ENCODE data around the gene TSNAXIP1.
A peak's percentile ranks its signal among the peaks of the same experiment; 100 is the strongest.
"Not testable (repeated sequence)": the region's sequence is repeated elsewhere in the genome, so short reads cannot be mapped to it uniquely, and the experiment has no call there.

The TSNAXIP1 gene

DNA sequence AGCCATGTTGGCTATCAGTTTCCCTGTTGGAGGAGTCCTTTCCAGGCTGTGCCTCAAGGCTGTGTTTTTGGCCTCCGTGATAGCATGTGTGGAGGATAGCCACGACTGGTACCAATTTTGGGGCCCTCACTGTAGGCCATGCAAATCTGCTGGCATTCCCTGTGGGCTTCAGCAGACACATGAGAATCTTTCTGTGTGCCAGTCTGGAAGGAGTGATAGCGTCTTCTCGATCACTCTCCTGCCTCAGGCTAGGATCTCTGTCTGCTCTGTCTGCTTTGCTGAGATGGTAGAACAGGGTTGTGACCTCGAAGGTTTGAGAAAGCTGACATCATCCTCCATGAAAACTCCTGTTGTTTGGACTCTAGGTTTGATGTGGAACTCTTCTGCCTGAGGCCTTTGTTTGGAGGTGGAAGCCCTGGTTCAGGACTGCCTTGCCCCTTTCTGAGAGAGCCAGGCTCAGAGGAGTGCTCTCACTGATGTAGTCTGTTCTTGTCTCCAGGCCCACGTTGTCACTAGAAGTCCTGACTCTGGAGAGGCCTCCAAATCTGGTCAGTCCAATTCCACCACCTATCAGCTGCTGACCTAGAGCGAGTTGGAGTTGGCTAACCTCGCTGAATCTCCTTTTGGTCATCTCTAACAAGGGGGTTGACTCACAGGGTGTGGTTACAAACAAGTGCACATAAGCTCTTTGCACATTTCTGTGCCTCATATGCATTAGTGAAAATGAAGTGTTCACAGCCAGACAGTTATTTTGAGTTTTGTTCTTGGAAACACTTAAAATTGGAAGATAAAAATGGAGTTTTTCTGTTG, 54.1 kb downstream of the TSNAXIP1 start:
- DNase-seq (ENCODE audit: low spot score), result no peak

DNA sequence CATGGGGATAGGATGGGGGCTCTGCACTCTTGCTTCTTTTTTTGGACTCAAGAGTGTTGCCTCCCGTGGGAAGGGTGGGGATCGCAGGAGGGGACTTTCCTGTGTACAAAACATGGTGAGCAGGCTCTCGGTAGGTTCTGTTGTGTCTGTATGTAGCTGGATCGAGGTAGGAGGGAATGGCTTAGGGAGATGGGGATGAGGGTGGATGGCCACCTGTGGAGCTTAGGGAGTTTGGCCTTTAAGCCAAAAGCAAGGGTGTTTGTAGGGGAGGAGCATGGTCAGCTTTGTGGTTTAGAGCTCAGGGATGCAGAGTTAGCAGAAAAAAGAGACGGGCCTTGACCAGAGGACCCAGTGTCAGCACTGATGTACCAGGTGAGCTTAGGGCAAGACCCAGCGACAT, 55.2 kb downstream of the TSNAXIP1 start:
- no peak for DNase-seq (ENCODE audit: low spot score)

DNA sequence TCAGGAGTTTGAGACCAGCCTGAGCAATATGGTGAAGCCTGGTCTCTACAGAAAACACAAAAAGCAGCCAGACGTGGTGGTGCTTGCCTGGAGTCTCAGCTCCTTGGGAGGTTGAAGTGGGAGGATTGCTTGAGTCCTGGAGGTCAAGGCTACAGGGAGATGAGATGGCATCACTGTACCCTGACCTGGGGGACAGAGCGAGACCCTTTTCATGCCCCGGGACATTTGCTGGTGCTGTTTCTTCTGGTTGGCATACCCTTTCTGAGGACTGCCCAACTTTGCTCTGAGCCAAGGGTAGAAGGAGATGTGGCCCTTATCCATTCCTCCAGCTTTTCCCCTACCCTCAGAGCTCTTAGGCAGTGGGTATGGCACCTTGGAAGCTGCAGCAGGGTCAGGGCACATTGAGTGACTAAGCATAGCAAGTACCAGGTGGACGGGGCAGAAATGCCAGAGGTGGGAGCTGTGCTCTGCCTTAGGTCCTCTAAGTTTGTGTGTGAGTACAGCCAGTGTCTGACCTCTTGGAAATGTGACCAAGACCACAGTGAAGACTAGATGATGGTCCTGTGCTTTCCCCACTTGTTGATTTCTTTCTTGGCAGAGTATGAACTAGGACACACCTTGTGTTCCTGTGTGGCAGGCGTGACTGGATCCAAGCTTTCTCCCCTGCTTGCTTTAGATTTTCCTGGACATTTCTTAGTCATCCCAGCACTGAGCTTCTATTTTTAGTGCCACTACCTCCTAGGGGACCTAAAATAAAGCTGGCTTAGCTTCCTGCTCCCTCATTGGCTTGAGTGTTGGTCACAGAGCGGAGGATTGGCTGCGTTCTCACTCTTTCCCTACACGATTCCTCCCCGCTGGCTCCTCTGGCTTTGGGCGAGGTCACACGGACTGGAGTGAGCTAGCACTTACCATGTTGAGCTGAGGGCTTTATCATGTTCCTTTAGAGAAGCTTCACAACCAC, 56.2 kb downstream of the TSNAXIP1 start:
- DNase-seq (ENCODE audit: low spot score), result peak; percentile 71

DNA sequence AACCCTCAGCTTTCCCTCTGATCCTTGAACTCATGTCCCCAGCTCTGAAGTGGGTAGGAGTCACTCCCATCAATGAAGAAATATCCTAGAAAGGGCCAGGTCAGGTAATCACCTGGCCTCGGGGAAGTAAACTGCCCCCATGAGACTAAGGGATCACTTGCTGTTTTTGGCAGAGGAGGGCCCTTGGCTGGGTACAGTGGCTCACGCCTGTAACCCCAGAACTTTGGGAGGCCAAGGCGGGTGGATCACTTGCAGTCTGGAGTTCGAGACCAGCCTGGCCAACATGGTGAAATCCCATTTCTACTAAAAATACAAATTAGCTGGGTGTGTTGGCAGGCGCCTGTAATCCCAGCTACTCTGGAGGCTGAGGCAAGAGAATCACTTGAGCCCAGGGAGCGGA, 57.4 kb downstream of the TSNAXIP1 start:
- not testable (repeated sequence) for DNase-seq (ENCODE audit: low spot score)

DNA sequence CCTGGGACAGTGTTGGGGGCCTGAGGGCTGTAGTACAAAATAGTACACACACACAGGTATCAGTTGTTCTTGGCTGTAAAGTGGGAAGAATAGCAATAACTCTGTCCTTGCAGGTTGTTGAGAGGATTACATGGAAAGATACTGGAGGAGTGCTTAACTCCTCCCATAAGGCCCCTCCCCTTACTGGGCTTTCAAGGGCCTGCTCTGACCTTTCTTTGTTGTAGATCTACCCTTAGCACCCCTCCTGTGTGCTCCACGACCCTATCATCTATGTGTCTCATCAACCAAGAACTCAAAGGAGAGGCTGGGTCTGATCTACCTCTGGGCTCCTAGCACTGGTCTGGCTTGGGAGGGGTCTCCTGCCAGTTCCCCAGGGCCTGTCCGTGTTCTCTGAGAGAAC, 57.9 kb downstream of the TSNAXIP1 start:
- DNase-seq (ENCODE audit: low spot score), result no peak

DNA sequence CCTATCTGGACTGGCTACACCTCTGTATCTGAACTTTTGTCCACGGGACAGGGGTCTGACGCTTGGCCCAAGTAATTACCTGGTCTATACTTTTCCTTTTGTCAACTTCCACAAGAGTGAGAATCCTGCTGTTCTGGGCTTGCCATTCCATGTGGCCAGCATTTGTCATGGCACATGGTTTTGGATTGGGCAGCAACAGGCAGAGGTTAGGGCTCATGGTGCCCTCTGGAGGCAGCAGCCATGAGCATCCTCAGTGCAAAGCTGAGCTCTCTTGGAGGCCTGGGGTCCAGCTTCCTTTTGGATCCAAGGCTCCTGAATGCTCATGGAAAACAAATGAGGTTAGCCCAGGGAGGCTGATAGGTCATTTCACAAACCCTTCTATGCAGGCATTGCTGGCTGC, 58.6 kb downstream of the TSNAXIP1 start:
- peak; percentile 71 for DNase-seq (ENCODE audit: low spot score)

DNA sequence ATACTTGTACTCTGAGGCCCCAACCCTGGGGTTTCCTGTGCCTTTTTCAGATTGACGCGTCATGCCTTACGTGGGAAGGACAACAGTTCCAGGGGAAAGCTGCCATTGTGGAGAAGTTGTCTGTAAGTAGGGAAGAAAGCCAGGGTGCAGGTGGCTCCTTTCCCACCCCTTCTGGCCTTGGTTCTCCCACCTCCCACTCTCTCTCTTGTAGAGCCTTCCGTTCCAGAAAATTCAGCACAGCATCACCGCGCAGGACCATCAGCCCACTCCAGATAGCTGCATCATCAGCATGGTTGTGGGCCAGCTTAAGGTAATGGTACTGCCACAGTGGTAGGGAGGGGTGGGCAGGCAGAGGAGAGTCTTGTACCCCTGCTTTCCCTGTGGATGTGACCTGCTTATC, 61.6 kb downstream of the TSNAXIP1 start:
- no peak for DNase-seq (ENCODE audit: low spot score)

DNA sequence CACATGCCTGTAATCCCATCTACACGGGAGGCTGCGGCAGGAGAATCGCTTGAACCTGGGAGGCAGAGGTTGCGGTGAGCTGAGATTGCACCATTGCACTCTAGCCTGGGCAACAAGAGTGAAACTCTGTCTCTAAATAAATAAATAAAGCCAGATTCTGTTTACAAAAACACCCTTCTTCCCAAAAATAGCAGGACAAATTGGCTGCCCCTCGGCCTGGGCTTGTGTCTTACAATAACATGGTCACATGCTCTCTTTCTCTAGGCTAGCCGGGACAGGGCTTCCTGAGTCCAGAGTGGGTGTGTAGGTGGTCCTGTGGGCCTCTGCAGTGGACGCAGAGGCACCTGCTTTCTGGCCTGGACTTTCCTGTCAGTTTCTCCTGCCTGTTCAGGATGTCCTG, 63.0 kb downstream of the TSNAXIP1 start:
- no peak for DNase-seq (ENCODE audit: low spot score)

DNA sequence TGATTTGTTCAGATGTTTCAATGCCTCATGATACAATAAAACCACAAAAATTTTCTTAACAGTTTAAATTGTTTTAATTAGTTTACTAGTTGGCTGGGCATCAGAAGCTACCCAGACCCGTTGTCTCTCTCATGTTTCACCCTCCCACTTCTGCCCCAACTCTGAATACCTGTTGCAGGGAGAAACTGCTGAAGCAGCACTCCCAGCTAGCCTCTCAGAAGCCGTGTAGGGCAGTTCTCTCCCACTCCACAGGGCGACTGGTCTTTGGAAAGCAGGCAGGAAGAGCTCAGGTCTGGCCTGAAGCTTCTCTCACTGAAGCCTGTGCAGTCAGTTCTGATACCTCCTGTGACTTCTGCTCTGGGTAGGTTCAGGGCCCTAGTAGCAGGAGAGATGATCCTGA, 64.6 kb downstream of the TSNAXIP1 start:
- DNase-seq (ENCODE audit: low spot score), result no peak

DNA sequence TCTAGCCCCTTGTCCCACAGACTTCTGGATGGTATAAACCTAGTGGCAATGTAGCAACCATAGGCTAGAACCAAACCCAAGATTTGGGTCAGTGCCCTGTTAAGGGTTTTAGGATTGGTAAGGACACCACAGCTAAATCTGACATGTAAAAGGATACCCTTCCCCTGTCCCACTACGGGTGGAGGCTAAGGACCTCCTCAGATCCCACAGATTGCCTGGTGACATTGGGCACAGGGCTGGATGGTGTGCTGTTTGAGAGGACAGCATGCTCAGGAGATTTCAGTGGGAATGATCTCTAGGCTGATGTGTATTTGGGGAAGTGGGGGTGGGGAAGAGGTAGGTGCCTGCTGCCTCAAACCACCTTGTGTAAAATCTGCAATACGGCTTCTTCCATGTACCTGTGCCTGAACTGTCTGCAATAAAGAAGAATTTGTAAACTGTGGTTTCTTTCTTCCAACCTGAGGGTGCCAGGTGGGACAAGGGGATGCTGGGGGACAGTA, 65.5 kb downstream of the TSNAXIP1 start:
- DNase-seq (ENCODE audit: low spot score), result no peak

DNA sequence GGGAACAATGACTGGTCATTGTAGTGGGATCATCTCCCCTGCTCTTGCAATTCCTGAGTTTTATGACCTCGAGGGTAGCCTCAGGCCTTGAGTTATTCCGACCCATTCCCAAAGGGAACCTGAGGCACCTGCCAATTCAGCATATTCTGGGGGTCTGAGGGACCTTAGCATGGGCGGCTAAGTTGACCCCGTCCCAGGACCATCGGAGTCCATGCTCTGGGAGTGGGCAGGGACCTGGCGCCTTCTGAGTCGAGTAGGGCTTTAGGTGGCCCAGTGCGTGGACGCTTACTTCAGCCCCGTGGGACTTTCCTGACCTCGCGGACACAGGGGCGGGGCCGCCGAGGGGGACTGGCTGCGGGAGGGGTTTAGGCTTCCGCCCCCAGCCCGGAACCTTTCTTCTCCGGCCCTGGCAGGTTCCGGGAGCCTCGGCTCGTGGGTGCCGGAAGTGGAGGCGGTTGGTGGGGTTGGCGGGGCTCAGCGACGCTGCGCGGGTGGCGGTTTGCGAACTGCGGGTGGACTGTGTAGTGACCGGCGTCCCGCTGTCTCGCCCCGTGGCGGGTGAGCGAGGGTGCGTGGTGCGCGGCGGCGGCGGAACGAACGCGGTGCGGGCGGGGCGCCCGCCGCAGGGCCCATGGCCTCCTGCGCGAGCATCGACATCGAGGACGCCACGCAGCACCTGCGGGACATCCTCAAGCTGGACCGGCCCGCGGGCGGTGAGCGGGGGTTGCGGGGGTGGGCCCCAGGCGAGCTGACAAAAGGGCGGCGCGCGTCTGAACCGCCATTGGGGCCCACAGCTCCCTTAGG, 66.1 kb downstream of the TSNAXIP1 start, which contains the start of gene EDC4:
Gene EDC4 (plus strand): TSS at position 422 of the 804 bp plus-strand sequence. CDS start 210 bp downstream, at position 632.
- DNase-seq (ENCODE audit: low spot score), result peak; percentile 92

DNA sequence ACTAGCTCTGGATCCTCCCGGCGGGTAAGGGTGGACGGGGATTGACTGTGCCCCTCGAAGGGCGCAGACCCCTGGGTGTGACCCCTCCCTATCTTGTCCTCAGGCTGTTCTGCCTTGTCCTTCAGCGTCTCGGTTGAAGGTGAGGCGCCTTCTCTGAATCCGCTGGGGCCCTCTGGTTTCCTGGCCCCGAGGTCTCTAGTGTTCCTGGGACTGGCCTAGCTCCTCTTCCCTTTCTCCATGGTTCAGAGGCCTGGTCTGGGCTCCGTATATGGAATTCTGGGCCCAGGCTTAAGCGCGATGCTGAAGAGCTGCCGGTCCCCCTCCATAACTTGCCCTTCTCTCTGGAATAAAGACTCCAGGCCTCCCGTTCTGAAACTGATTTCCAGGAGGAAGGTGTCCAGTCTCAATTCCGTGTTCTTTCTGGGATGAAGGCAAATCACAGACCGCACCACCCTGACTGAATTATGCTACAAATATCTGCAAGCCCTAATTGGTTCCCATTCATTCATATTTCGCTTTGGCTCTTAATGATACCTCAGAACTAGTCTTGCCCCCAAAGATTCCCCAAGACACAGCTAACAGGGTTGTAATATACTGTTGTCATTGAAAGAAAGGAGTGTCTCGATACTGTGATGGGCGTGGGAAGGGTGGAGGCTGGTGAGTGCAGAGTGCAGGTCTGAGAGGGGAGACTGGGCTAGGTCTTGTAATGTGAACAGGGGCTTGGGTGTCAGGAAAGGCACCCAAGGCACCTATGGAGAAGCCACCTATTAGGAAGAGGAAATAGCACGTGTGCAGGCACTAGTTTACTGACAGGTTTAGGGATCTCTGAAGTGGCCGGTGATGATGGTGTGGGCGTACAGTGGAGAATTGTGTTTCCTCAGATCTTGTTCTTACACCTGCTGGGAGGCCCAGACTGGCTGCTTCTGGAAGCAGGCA, 67.0 kb downstream of the TSNAXIP1 start:
- DNase-seq (ENCODE audit: low spot score), result no peak

DNA sequence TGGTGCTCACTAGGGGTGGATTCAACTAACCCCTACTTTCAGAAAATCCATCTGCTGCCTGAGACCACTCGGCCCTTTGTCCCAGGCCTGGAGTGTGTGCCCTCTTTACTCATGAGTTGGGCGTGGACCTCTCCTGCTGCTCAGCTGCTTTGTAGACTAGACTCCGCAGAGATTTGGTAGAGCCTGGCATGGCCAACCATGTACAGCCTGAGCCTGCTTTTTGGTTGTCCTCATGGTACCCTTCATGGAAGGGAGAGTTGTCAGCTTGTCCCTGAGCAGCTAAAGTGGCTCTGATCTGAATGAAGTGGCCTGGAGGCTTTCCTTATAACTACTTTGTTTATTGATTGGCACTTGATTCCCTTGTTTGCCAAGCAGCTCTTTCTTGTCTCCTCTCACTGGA, 67.7 kb downstream of the TSNAXIP1 start:
- no peak for DNase-seq (ENCODE audit: low spot score)

DNA sequence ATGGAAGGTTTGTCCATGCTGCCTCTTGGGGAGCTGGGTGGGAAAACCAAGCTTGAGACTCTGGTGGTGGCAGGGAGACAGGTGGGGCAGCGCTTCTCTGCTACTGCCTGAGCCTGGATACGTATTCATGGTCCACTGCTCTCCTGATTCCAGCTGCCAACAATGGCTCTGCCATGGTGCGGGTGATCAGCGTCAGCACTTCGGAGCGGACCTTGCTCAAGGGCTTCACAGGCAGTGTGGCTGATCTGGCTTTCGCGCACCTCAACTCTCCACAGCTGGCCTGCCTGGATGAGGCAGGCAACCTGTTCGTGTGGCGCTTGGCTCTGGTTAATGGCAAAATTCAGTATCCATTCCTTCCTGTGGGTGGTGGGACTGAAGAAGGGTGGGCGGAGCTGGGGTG, 70.4 kb downstream of the TSNAXIP1 start:
- DNase-seq (ENCODE audit: low spot score), result no peak

Measured in D341Med (cell line).